ENCODE results near the gene VWA5A. TPM values are rescaled to one million over a fixed set of nuclear protein-coding genes. Genes with fewer than 3 reads are reported as not detected.

VWA5A gene
- total and polyA plus RNA-seq, 4 donors = 9.9 to 56.7 (median 26.2) TPM

DNA sequence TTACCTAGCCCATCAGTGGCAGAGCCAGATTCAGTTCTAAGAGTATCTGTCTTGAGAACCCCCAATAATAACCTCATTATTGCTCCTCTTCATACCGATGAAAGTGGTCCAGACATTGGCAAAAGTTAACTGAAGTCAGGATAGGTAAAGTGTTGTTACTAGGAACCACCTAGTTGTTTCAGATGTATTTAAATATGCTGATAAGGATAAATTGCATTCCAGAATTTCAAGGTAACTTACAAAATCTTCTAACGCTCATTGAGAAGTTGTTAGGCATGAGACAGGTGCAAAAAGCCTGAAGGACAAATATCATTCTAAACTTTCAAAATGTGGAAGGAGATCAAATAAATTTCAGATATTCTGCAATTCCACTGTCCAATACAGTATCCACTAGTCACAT, 27.8 kb downstream of the VWA5A start:
- ATAC-seq (ENCODE audit: low FRiP score) = no peak
- intact Hi-C loops (cut with DNase I) = no loop called here
- no peak for DNase-seq
- peaks cover 0 to 7% of the 10 kb centered on the region in 2 donors for H3K36me3 ChIP-seq (ENCODE audit: control insufficient read depth in 1 of 2, insufficient read depth in 2 of 2, low read length in 1 of 2)
- WGBS, 2 donors = 91 to 96% methylated on average over 2 of the region's 2 CpGs
- no peak overlapping the region for H3K27ac ChIP-seq (ENCODE audit: low read depth in 1 of 2, low read length in 2 of 2)
- H3K9me3 ChIP-seq (ENCODE audit: control insufficient read depth, low read length) = no peaks in the 10 kb centered on the region
- no peak overlapping the region for H3K4me3 ChIP-seq (ENCODE audit: low read length in 2 of 2)
- no peaks in the 10 kb centered on the region for H3K4me1 ChIP-seq (ENCODE audit: control insufficient read depth in 1 of 2, insufficient read depth in 2 of 2, low read length in 2 of 2)
- H3K27me3 ChIP-seq (ENCODE audit: control insufficient read depth in 1 of 2, insufficient read depth in 2 of 2, low read length in 1 of 2) = no peaks in the 10 kb centered on the region

DNA sequence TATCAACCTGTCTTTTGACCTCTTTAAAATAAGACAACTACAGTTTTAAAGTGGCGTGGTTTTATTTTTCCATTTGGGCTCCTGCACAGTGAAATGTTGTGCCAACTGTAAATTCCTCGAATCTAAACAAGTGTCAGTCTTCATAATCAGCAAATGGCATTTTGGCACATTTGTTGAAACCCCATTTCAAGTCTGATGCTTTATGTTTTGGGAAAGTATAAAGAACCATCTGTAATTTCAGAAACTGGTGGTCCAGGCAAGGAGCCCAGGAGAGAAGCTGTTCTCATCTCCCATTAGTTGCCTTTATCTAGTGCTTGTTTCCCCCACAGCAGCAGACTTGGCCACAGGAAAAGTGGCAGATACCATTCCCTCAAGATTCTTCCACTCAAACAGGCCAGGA, 32.7 kb downstream of the VWA5A start:
- no peaks in the 10 kb centered on the region for H3K27me3 ChIP-seq (ENCODE audit: control insufficient read depth in 1 of 2, insufficient read depth in 2 of 2, low read length in 1 of 2)
- H3K4me3 ChIP-seq (ENCODE audit: low read length in 2 of 2) = no peak overlapping the region
- no peaks in the 10 kb centered on the region for H3K4me1 ChIP-seq (ENCODE audit: control insufficient read depth in 1 of 2, insufficient read depth in 2 of 2, low read length in 2 of 2)
- ATAC-seq (ENCODE audit: low FRiP score) (no peak), DNase-seq (no peak)
- 58 to 69% methylated on average over 2 of the region's 2 CpGs for WGBS, 2 donors
- no peak overlapping the region for H3K27ac ChIP-seq (ENCODE audit: low read depth in 1 of 2, low read length in 2 of 2)
- intact Hi-C loops (cut with DNase I) = no loop called here
- no peaks in the 10 kb centered on the region for H3K9me3 ChIP-seq (ENCODE audit: control insufficient read depth, low read length)
- H3K36me3 ChIP-seq (ENCODE audit: control insufficient read depth in 1 of 2, insufficient read depth in 2 of 2, low read length in 1 of 2) = peaks cover 0 to 5% of the 10 kb centered on the region in 2 donors

DNA sequence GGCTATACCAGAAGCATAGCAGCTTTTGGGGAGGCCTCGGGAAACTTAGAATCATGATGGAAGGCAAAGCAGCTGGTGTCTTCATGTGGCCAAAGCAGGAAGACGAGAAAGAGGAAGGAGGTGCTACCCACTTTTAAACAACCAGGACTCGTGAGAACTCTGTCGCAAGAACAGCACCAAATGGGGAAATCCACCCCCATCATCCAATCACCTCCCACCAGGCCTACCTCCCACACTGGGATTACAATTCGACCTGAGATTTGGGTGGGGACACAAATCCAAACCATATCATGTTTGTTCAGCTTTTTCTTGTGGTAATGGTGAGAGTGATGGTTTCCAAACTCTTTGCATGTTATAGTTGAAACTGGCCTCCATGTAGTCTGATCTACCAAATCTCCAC, 35.4 kb downstream of the VWA5A start:
- 71% methylated on average over 5 of the region's 5 CpGs for WGBS, 2 donors

DNA sequence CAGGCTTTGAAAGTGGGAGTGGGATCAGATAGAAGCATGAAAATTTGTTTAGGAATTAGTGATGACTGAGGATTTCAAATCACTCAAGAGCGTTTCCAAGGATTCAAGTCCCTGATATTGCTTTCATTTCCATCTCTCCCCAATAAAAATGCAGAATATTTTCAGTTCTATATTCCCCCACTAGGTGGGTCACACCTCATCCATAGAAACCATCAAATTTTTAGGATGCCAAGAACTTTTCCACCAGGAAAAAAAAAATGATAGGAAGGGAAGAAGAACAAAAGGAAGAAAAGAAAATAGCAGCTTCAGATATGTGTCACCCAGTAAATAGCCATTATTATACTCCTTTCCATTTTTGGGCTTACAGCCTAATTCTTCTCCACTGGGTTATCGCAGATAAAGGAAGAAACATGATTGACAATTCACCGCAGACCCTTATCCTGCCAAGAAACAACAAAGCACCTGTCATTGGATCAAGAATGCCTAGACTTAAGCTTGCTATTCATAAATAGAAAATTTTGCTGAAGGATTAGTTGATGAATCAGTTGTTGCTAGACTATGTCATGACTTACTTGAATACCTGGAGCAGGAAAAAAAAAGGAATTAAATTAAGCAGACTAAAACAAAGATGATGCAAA, 37.6 kb downstream of the VWA5A start:
- Histone ChIP-seq H3K4me3 (ENCODE audit: low read length in 2 of 2) (no peak overlapping the region), H3K9me3 (ENCODE audit: control insufficient read depth, low read length) (no peaks in the 10 kb centered on the region), H3K4me1 (ENCODE audit: control insufficient read depth in 1 of 2, insufficient read depth in 2 of 2, low read length in 2 of 2) (no peaks in the 10 kb centered on the region), H3K36me3 (ENCODE audit: control insufficient read depth in 1 of 2, insufficient read depth in 2 of 2, low read length in 1 of 2) (no peaks in the 10 kb centered on the region), H3K27me3 (ENCODE audit: control insufficient read depth in 1 of 2, insufficient read depth in 2 of 2, low read length in 1 of 2) (no peaks in the 10 kb centered on the region), H3K27ac (ENCODE audit: low read depth in 1 of 2, low read length in 2 of 2) (no peak overlapping the region)
- ATAC-seq (ENCODE audit: low FRiP score) (no peak), DNase-seq (no peak)
- intact Hi-C loops (cut with DNase I) = no loop called here
- 87 to 89% methylated on average over 3 of the region's 3 CpGs for WGBS, 2 donors

More for the DNA sequence above, 35.4 kb downstream of the VWA5A start:
- no peaks in the 10 kb centered on the region for H3K9me3 ChIP-seq (ENCODE audit: control insufficient read depth, low read length)
- ATAC-seq (ENCODE audit: low FRiP score) (no peak), DNase-seq (no peak)
- peaks cover 0 to 5% of the 10 kb centered on the region in 2 donors for H3K36me3 ChIP-seq (ENCODE audit: control insufficient read depth in 1 of 2, insufficient read depth in 2 of 2, low read length in 1 of 2)
- no peaks in the 10 kb centered on the region for H3K27me3 ChIP-seq (ENCODE audit: control insufficient read depth in 1 of 2, insufficient read depth in 2 of 2, low read length in 1 of 2)
- H3K4me3 ChIP-seq (ENCODE audit: low read length in 2 of 2) = no peak overlapping the region
- intact Hi-C loops (cut with DNase I) = no loop called here
- H3K27ac ChIP-seq (ENCODE audit: low read depth in 1 of 2, low read length in 2 of 2) = no peak overlapping the region
- H3K4me1 ChIP-seq (ENCODE audit: control insufficient read depth in 1 of 2, insufficient read depth in 2 of 2, low read length in 2 of 2) = no peaks in the 10 kb centered on the region

DNA sequence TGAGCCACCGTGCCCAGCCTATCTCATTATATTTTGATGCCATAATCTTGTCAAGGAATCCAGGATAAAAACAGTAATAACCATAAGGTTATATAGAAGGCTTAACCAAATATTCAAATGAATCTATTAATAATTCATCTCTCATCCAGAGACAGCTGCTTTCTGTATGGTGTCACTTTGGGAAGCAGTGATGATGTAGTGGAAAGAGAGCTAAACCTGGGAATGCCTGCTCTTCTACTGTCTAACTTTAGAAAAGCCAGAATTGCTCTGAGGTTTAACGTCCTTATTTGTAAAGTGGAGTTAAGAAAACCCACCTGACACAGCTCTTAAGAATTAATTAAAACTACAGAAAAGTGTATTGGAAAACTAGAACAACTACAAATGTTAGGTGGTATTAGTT, 38.6 kb downstream of the VWA5A start:
- H3K27ac ChIP-seq (ENCODE audit: low read depth in 1 of 2, low read length in 2 of 2) = no peak overlapping the region
- intact Hi-C loops (cut with DNase I) = no loop called here
- H3K9me3 ChIP-seq (ENCODE audit: control insufficient read depth, low read length) = no peaks in the 10 kb centered on the region
- no peaks in the 10 kb centered on the region for H3K4me1 ChIP-seq (ENCODE audit: control insufficient read depth in 1 of 2, insufficient read depth in 2 of 2, low read length in 2 of 2)
- no peak overlapping the region for H3K4me3 ChIP-seq (ENCODE audit: low read length in 2 of 2)
- WGBS, 2 donors = 69 to 78% methylated on average over 2 of the region's 2 CpGs
- H3K27me3 ChIP-seq (ENCODE audit: control insufficient read depth in 1 of 2, insufficient read depth in 2 of 2, low read length in 1 of 2) = no peaks in the 10 kb centered on the region
- DNase-seq = no peak
- H3K36me3 ChIP-seq (ENCODE audit: control insufficient read depth in 1 of 2, insufficient read depth in 2 of 2, low read length in 1 of 2) = no peaks in the 10 kb centered on the region
- ATAC-seq (ENCODE audit: low FRiP score) = no peak

DNA sequence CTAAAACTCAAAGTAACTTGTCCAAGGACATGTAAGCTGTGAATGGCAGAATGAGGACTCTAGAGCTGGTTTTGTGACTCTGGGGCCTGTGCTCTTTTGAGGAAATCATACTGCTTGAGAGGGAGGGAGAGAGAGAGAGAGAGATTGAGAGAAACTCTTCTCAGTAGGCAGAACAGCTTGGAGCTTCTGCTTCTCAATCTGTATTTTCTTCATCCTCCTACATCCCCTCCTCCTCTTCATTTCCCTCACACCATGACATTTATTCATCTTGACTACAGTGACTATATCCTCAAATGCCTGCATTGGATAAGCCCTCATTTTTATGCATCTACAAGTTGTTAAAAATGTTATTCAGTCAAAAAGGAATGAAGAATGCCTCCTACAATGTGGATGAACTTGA, 44.2 kb downstream of the VWA5A start:
- no peak for ATAC-seq (ENCODE audit: low FRiP score)
- H3K27me3 ChIP-seq (ENCODE audit: control insufficient read depth in 1 of 2, insufficient read depth in 2 of 2, low read length in 1 of 2) = no peaks in the 10 kb centered on the region
- no peaks in the 10 kb centered on the region for H3K4me1 ChIP-seq (ENCODE audit: control insufficient read depth in 1 of 2, insufficient read depth in 2 of 2, low read length in 2 of 2)
- H3K9me3 ChIP-seq (ENCODE audit: control insufficient read depth, low read length) = no peaks in the 10 kb centered on the region
- no peak overlapping the region for H3K27ac ChIP-seq (ENCODE audit: low read depth in 1 of 2, low read length in 2 of 2)
- intact Hi-C loops (cut with DNase I) = no loop called here
- no peaks in the 10 kb centered on the region for H3K36me3 ChIP-seq (ENCODE audit: control insufficient read depth in 1 of 2, insufficient read depth in 2 of 2, low read length in 1 of 2)
- DNase-seq = no peak
- H3K4me3 ChIP-seq (ENCODE audit: low read length in 2 of 2) = no peak overlapping the region

DNA sequence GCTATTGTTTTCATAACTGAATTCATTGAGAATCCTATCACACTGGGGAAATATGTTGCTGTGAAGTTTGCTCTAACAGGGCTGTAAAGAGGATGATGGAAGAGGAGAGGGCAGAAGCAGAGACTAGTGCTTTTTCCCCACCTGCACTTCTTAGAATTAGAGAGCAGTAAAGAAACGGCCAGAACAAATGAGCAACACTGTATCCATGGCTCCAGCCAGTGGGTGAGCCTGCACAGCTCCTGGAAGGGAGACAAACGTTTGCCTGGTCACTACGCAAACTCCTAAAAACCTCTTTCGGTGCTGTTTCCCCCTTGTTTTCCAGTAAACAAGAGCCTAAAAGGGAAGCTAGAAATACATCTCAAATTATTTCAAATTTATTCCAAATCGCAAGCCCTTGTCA, 45.7 kb downstream of the VWA5A start:
- Histone ChIP-seq H3K27ac (ENCODE audit: low read depth in 1 of 2, low read length in 2 of 2) (no peak overlapping the region), H3K36me3 (ENCODE audit: control insufficient read depth in 1 of 2, insufficient read depth in 2 of 2, low read length in 1 of 2) (no peaks in the 10 kb centered on the region), H3K9me3 (ENCODE audit: control insufficient read depth, low read length) (no peaks in the 10 kb centered on the region), H3K27me3 (ENCODE audit: control insufficient read depth in 1 of 2, insufficient read depth in 2 of 2, low read length in 1 of 2) (no peaks in the 10 kb centered on the region), H3K4me3 (ENCODE audit: low read length in 2 of 2) (no peak overlapping the region), H3K4me1 (ENCODE audit: control insufficient read depth in 1 of 2, insufficient read depth in 2 of 2, low read length in 2 of 2) (no peaks in the 10 kb centered on the region)
- DNase-seq (no peak), ATAC-seq (ENCODE audit: low FRiP score) (no peak)
- intact Hi-C loops (cut with DNase I) = no loop called here
- 69 to 72% methylated on average over 5 of the region's 5 CpGs for WGBS, 2 donors

DNA sequence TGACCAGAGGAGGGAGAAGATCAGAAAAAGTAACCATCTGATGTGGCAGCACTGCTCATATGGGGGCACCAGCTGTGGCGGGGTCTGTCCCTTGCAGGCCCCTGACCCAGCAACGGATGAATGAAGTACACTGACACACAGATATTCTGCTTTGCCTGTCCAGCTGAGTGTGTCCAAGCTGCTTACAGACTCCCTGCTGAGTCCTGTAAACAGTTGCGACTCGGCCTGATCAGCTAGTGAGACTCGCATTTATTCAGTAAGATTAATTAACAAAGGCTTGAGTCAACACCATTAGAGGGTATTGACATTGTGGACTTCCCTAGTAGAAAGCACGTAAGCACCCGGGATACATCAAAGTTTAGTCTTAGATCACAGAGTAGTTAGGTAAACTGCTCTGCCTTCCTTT, 52.6 kb downstream of the VWA5A start:
- no peak for DNase-seq
- Histone ChIP-seq H3K9me3 (ENCODE audit: control insufficient read depth, low read length) (no peaks in the 10 kb centered on the region), H3K27me3 (ENCODE audit: control insufficient read depth in 1 of 2, insufficient read depth in 2 of 2, low read length in 1 of 2) (no peaks in the 10 kb centered on the region), H3K4me1 (ENCODE audit: control insufficient read depth in 1 of 2, insufficient read depth in 2 of 2, low read length in 2 of 2) (no peaks in the 10 kb centered on the region), H3K27ac (ENCODE audit: low read depth in 1 of 2, low read length in 2 of 2) (no peak overlapping the region), H3K36me3 (ENCODE audit: control insufficient read depth in 1 of 2, insufficient read depth in 2 of 2, low read length in 1 of 2) (no peaks in the 10 kb centered on the region), H3K4me3 (ENCODE audit: low read length in 2 of 2) (no peak overlapping the region)
- intact Hi-C loops (cut with DNase I) = no loop called here
- WGBS, 2 donors = 36 to 43% methylated on average over 7 of the region's 7 CpGs
- ATAC-seq (ENCODE audit: low FRiP score) = no peak

DNA sequence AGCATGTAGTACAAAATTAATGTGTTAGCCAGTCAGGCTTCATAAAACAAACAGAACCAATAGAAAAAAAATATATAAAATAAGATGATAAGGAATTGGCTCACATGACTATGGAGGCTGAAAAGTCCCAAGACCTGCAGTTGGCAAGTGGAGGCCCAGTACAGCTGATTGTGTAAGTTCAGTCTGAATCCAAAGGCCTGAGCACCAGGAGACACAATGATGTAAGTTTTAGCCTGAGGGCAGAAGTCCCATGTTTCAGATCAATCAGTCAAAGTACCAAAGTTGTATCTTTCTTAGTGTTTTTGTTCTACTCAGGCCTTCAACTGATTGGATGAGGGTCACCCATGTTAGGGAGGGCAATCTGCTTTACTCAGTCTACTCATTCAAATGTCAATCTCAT, 53.5 kb downstream of the VWA5A start:
- Histone ChIP-seq H3K4me3 (ENCODE audit: low read length in 2 of 2) (no peak overlapping the region), H3K27ac (ENCODE audit: low read depth in 1 of 2, low read length in 2 of 2) (no peak overlapping the region), H3K27me3 (ENCODE audit: control insufficient read depth in 1 of 2, insufficient read depth in 2 of 2, low read length in 1 of 2) (no peaks in the 10 kb centered on the region), H3K36me3 (ENCODE audit: control insufficient read depth in 1 of 2, insufficient read depth in 2 of 2, low read length in 1 of 2) (no peaks in the 10 kb centered on the region), H3K9me3 (ENCODE audit: control insufficient read depth, low read length) (no peaks in the 10 kb centered on the region), H3K4me1 (ENCODE audit: control insufficient read depth in 1 of 2, insufficient read depth in 2 of 2, low read length in 2 of 2) (no peaks in the 10 kb centered on the region)
- DNase-seq (no peak), ATAC-seq (ENCODE audit: low FRiP score) (no peak)
- intact Hi-C loops (cut with DNase I) = no loop called here

Data from aorta (tissue), 5 donors.